Gastroesophageal sphincter (tissue), 3 donors: ENCODE results near the gene PSMD14.

Experiments
- POLR2AphosphoS5 ChIP-seq: sonication (generic); formaldehyde crosslinking; IDR thresholded peaks from one replicate; pipeline ENCODE4 v1.6.1; 2017; ENCODE audit warnings: antibody characterized with exemption
- TF ChIP-seq, protein P1 (sequence below), 4 experiments: fragments of 200-600 bp in 2 of 4; fragments of 450-650 bp in 2 of 4; sonication (generic) in 1 of 4; IDR thresholded peaks; one replicate each; pipeline ENCODE4 v1.5.1; 2017 to 2019; ENCODE audit warnings: antibody characterized with exemption in 4 of 4, mild to moderate bottlenecking in 2 of 4, moderate library complexity in 2 of 4

DNA sequence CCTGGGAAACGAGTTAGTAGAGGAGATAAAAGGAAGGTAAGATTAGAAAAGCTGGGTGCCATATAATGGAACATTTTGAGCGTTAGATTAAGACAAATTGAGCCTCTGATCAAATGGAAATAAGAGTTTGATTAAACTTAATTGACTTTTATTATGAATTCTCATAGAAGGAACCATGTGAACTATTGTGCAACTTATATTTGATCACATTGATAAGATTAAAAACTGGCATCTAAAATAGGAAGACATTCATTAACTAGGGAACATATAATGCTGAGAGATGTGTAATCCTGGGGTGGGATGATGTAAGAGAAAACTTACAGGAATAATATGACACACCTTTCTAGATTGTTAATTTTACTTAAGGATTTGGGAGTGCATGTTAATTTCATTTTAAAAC, 130.4 kb downstream of the PSMD14 start:
- no peak for TF ChIP-seq POLR2AphosphoS5
- TF ChIP-seq, protein P1, sequence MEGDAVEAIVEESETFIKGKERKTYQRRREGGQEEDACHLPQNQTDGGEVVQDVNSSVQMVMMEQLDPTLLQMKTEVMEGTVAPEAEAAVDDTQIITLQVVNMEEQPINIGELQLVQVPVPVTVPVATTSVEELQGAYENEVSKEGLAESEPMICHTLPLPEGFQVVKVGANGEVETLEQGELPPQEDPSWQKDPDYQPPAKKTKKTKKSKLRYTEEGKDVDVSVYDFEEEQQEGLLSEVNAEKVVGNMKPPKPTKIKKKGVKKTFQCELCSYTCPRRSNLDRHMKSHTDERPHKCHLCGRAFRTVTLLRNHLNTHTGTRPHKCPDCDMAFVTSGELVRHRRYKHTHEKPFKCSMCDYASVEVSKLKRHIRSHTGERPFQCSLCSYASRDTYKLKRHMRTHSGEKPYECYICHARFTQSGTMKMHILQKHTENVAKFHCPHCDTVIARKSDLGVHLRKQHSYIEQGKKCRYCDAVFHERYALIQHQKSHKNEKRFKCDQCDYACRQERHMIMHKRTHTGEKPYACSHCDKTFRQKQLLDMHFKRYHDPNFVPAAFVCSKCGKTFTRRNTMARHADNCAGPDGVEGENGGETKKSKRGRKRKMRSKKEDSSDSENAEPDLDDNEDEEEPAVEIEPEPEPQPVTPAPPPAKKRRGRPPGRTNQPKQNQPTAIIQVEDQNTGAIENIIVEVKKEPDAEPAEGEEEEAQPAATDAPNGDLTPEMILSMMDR (IDR thresholded peaks at IDR 0.05), result no peak
